SH-SY5Y (cell line): ENCODE measurements around the gene EYA4.

Experiments
- GATA2 ChIP-seq: IDR thresholded peaks from 2 replicates; pipeline ENCODE4 v1.6.1; 2011; ENCODE audit warnings: mild to moderate bottlenecking, low read depth, low read length
- GATA3 ChIP-seq: IDR thresholded peaks from 2 replicates; pipeline ENCODE4 v1.6.1; 2011; ENCODE audit warnings: low read depth, mild to moderate bottlenecking, low read length, moderate library complexity

DNA sequence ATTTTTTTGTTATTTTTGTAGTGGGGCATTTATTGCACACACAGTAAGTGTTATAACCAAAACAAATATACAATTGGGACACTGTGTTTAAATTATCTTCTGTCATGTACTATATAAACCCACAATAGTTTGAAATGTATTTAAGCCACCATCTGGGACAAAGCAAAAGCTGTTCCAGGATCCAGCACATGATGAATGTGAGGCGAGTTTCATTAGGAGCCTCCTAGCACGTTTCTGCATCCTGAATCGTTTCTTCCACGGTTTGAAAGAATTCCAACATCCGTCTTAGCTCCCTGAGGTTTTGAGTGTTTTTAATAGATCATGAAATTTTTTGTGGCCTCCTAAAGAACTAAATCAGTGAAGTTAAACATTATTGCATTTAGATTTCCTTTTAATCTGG lies 65.8 kb downstream of the EYA4 start:
- TF ChIP-seq GATA2 (no peak), GATA3 (no peak)
